Hippocampal formation (tissue), 2 donors: ENCODE results near the gene RGS13.

Source experiments
- DNase-seq, 2 donors: peaks; one replicate each; lab custom pipeline; 2025; lab: John Stamatoyannopoulos, UW

Gene RGS13, protein sequence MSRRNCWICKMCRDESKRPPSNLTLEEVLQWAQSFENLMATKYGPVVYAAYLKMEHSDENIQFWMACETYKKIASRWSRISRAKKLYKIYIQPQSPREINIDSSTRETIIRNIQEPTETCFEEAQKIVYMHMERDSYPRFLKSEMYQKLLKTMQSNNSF

DNA sequence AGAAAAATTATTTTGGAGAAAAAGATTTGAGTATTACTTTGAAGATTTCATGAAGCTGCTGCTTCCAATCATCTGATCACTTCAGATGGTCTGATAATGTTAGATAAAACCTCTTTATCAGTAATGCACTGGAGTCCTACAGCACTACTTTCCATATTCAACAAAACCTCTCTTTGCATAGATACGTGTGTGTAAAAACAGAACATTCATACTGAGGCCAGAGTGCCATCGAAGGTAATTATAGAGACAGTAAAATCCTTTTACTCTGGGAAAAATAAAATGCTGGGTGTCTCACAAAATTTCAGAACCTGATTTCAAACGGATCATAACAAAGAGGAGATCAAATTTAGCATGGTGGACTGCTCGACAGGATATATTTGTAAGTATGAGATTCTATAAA, at the start of gene RGS13:
TSS of gene RGS13 (plus strand) at position 209 of the 400 bp plus-strand sequence. CDS start 8,188 bp downstream, outside the sequence.
- DNase-seq = no peak

DNA sequence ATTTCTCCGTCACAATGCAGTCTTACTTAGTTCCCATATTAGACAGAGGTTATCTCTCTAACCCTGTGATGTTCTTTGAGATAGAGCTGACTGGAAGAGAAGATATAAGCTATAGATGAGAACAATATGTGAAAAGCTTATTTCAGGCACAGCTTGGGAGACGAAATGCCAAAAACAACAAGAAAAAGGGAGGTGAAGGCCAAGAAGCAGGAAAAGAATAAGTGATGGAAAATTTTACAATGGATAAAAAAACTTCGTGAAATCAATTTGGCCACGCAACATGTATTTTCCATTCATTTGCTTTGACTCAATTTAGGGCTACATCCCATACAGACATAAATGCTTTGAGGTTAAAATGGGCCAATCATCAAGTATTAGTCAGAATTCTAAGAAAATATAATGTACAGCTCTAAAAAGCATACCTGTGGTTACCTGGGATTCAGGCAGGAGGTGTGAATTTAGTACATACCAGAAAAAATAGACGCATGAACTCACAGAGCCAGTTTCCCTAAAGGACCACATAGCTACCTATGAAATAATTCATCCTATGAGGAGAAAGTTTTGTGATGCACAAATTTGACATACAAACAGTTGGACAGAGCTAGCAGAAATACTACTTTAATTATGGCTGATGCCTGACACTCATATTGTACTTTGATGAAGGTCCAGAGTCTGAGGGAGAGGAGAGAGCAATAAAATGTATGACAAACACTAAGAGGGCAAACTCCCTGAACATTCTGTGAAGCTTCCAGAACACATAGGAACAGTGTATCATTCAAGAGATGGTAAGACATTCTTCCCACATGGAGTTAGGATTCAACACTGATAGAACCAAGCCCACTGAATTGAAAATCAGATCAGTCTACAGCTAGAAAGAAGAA, 48.3 kb upstream of the RGS13 start:
- no peak for DNase-seq

- DNase-seq = no peak
These were observed 47.4 kb upstream of the RGS13 start for GRCh38 chr1:192588546-192588945.

GRCh38 chr1:192589813-192590212, 46.1 kb upstream of the RGS13 start:
- DNase-seq = no peak

- no peak for DNase-seq
These were observed 43.4 kb upstream of the RGS13 start for GRCh38 chr1:192592517-192592916.

DNA sequence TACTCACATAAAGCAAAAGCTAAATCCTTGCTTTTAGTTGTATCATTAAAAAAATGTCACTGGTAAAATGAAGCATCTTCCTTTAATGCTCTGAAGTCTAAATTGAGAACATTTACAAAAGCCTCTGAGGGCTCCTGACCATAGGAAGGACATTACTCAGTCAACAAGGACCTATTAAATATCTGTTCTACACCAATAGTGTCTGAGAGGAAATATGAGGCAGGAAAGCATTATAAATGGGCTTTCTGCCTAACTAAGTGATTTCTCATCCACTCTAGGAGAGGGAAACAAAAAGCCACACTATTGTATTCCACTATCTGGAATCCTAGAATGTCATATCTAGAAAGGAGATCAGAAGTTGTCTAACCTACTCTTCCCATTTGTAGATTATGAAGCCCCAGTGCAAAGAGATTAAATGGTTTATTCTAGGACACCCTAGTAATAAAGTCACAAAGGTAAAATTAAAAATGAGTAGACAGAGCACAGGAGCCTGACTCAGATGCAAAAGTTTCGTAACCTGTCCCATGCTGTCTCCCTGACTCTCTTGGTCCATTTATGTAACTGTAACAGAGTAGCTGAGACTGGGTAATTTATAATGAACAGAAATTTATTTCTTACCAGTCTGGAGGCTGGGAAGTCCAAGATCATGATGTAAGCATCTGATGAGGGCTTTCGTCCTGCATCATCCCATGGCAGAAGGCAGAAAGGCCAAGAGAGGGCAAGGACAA, 42.8 kb upstream of the RGS13 start:
- no peak for DNase-seq

GRCh38 chr1:192595299-192595698, 40.6 kb upstream of the RGS13 start:
- no peak for DNase-seq

DNA sequence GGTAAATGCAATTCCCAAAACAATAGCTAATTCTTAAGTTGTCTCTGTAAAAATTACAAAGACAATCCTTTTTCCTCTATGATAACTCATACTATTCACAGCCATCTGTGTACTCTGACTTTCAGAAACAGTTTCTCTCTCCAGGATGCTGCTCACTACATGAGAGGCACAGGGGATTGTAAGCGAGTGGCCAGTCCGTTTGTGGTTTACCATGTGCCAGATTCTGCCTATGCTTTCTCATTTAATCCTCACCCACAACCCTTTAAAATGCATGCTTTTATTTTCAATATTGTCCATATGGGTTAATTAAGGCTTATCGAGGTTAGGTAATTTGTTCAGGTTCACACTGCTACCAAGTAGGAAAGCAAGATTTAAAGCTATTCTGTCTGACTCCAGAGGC, 37.4 kb upstream of the RGS13 start:
- DNase-seq = no peak

DNA sequence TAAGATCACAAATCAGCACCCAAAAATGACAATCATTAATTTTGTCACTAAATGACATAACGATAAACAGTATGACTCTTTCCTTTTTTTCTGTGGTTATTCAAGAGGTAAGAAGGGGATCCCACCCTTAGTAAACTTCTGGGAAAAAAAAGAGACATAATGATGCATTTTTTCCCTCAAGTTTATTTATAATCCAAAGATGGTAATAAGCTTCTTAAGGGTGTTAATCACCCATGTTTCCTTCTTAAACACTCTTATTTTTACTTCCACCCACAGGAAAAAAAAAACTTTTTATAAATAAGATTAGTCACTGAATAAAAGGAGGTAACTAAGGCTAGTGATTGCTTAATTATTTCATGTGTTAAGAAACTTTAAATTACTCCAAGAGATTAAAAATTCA, 35.7 kb upstream of the RGS13 start:
- DNase-seq = no peak

DNA sequence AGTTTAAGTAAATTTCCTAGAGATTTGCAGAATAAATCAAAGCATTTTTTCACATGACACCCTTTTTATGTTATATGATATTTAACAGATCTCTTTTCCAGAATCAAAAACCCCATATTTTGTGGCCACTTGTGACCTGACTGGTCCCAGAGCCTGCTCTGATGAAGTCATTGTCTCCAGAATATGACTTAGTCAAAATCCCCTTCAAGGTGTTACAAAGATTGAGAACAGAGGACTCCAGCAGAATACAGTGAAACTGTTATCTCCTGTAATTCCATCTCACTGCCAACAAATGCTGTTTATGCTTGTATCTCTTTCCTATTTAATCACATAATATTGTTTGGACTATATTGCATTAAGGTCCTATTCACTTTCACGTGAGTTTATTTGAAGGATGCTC, 34.8 kb upstream of the RGS13 start:
- DNase-seq = no peak

DNA sequence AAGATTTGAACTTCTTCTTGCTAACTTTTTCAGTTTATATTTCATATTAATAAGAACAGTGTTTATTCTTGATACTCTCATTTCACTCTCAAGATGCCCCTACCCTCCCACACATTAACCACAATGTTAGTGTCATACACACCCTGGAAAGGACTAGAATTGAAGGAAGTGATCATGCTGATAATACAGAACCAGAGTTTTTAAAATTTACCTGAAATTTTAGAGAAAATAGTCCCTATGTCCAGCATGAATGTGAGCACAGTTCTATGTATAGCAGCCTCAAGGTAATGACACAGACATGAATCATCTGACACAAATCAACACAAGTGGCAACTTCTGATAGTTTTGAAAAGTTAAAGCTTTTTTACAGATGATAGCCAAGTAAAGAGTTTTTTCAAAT, 34.4 kb upstream of the RGS13 start:
- DNase-seq = no peak

DNA sequence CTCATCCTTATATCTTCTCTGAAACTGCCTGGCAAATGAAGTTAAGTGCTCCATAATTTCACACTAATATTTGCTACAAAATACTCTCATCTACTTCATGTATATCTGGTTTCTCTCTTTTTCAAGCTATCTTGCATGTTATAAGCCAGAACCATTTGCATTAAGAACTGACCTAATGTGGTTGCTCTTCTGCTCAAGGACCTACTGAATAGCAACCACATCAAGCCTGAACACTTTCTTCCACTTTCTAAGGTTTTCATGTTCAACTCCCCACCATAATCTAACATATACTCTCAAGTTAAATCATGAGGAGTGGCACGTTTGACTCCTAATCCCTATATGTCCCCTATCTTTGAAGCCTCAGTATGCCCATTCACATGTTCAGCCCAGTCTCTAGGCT, 33.2 kb upstream of the RGS13 start:
- DNase-seq = no peak

DNA sequence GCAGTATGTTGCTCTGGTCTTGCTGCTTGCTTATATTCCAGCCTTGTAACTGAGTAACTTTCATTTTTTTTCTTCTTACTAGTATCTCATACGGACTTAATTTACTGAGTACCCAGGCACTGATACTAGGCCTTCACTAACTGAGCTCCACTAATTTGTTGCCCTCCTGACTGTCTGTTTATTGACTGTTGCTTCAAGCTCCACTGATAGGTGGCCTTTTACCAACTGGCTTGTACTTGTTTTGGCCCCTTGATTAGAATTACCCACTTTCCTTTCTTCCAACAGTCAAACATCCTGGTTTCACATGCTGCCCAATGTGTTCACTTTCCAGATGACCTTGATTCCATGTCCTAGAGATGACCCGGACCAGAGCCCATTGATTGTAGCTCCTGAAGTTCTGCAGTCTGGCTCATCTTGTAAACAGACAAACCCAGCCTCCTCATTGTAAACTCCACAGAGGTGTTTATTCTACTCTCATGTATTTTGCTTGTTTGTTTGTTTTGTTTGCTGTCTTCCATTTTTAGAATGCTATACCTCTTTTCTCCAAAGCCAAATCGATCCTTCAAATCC, 32.6 kb upstream of the RGS13 start:
- no peak for DNase-seq

DNA sequence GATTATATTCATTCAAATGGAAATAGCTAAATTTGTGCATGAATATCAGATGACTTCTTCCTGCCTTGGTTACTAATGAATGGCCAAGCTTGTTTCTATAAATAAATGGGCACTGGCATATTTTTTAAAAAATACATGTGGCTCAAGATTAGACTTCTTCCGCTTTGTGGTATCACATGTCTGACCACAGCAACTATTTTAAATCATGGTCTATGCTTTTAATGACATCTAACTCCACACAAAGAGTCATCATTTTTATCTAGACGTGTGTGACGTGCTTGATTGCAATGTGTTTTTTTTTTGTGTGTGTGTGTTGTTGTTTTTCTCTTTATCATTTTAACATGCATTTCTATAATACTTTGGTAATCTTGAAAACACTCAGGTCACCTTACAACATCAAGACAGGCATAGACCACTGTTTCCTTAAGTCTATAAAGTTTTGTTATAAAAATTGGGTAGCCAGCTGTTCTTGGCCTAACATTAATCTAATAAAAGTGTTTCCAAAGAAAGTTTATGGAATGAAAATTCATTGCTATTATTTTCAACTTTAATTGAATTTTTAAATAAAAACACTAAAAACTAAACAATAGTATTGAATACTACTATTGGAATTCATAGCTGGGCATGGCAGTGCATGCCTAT, 30.8 kb upstream of the RGS13 start:
- DNase-seq = no peak

GRCh38 chr1:192608671-192609070, 27.3 kb upstream of the RGS13 start:
- DNase-seq = no peak

GRCh38 chr1:192609110-192610079, 26.6 kb upstream of the RGS13 start:
- peak in 1 of 2 donors; percentile 7 for DNase-seq

DNA sequence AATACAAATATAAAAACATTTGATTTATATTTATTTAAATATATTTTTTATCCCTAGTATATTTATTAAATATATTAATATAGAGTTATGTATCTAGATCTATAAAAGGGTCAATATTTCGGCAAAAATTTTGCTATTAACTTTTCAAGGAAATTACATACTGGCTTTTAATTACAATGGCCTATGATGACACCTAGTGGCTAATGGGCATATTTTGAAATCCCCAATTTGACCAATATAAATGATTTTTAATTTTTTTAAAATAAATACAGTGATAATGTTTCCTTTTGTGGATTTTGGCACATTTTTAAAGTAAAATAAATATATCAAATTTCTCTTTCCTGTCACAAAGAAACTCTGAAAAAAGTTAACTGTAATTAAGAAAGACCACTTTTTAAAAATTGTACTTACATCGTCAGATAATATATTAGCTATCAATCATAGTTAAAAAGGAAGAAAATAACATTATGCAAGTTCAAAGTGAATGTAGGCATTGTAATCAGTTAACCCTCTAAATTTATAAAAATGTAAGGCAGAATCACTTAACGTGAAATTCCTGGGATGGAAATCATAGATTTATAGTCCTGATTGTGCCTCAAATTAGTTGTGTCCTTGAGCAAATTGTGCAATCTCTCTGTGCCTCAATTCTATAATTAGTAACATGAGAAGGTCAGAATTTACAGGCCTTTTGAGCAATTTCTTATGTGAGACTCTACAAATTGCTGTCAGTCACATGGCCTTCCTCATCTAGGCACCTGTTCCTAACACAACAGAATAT, 25.6 kb upstream of the RGS13 start:
- DNase-seq = peak in 1 of 2 donors; percentile 12

- no peak for DNase-seq
These were observed 20.9 kb upstream of the RGS13 start for GRCh38 chr1:192615055-192615454.

DNA sequence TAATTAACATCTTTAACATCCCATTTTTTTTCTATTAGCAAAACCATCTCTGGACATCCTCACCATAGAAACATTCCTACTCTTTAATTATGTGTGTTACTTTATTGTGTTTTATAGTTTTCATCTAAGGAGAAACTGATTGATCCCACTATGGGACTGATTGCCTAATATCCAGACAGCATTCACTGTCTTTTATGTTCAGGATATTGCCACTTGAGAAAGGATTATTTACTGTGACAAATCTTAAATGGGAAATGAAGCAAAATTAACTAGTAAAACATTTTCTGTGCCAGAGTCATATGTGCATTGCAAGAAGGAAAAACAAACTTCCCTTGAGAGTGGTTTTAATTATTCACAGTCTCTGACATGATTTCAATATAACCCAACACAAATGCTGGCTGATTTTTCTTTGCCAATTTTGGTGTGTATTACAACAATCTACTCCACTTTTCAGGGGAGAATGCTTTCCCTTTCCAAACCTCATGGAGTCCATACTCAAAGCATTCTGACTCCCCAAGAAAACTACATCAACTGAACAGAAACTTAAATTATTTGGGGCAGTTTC, 15.8 kb upstream of the RGS13 start:
- no peak for DNase-seq
